Endothelial cell of umbilical vein (primary cell): ENCODE measurements around the gene SZT2. TPM values are rescaled to one million over a fixed set of nuclear protein-coding genes. Genes with fewer than 3 reads are reported as not detected.

Source experiments
- BruUV-seq: library from RNA; stranded (reverse); fragments of 400-500 nt; replicated peaks from 2 replicates; lab custom pipeline; 2021; lab: Mats Ljungman, UMichigan
- CTCF ChIA-PET: fragments of 300-600, 350-600 bp; sonication (Branson Sonifier 250); formaldehyde crosslinking; loops from one replicate; lab custom pipeline; 2021; ENCODE audit warnings: antibody characterized with exemption, inconsistent platforms; lab: Charles Lee
- POLR2A ChIA-PET: fragments of 300-600, 350-600 bp; sonication (Branson Sonifier 250); formaldehyde crosslinking; loops from one replicate; lab custom pipeline; 2021; ENCODE audit warnings: antibody characterized with exemption, inconsistent platforms; lab: Charles Lee
- DNase-seq: peaks from one replicate; pipeline ENCODE4 v3.0.0-alpha.2; 2011; ENCODE audit warnings: low read depth, low spot score
- FAIRE-seq: peaks from 2 replicates; lab custom pipeline; 2011; peaks lifted over from hg19 to GRCh38; lab: Jason Lieb, UNC
- H2AFZ ChIP-seq: 2 replicates; pipeline ENCODE4 v1.6.0; 2012; ENCODE audit warnings: low read depth, low read length, control low read depth, inconsistent platforms
- H3K27ac ChIP-seq: 2 replicates; pipeline ENCODE4 v1.5.1; 2011; ENCODE audit warnings: low read depth, mild to moderate bottlenecking, control low read depth, low read length, moderate library complexity; ENCODE audit not compliant: insufficient read depth
- H3K27me3 ChIP-seq, 2 experiments: 2 replicates each; pipeline versions ENCODE4 v1.6.0 to v1.6.1; 2011; ENCODE audit warnings: low read length in 2 of 2, mixed read lengths in 1 of 2; ENCODE audit not compliant: control insufficient read depth in 2 of 2, insufficient read depth in 2 of 2
- H3K36me3 ChIP-seq, 2 experiments: 2 replicates in 1 of 2; 3 replicates in 1 of 2; pipeline ENCODE4 v1.5.1; 2011; ENCODE audit warnings: low read length in 2 of 2, mild to moderate bottlenecking in 1 of 2, moderate library complexity in 1 of 2; ENCODE audit not compliant: control insufficient read depth in 2 of 2, insufficient read depth in 2 of 2; ENCODE audit errors: extremely low read depth in 1 of 2
- H3K4me1 ChIP-seq: 3 replicates; pipeline ENCODE4 v1.5.1; 2011; ENCODE audit warnings: mild to moderate bottlenecking, low read length; ENCODE audit not compliant: control insufficient read depth, insufficient read depth; ENCODE audit errors: extremely low read depth
- H3K4me2 ChIP-seq: 2 replicates; pipeline ENCODE4 v1.6.1; 2011; ENCODE audit warnings: low read length, control low read depth, mixed read lengths; ENCODE audit not compliant: insufficient read depth
- H3K4me3 ChIP-seq, 3 experiments: fragments of 200-600 bp in 1 of 3; sonication (generic), shearing (Covaris generic) in 1 of 3; replicated peaks in 1 of 3; 2 replicates each; pipeline ENCODE4 v1.5.1; 2011 to 2016; ENCODE audit warnings: control low read depth in 3 of 3, low read length in 3 of 3, mild to moderate bottlenecking in 2 of 3, inconsistent platforms in 1 of 3, low read depth in 1 of 3, moderate library complexity in 1 of 3; ENCODE audit not compliant: insufficient read depth in 1 of 3
- H3K79me2 ChIP-seq: 2 replicates; pipeline ENCODE4 v1.6.0; 2012; ENCODE audit warnings: low read length, inconsistent platforms; ENCODE audit not compliant: control insufficient read depth, insufficient read depth
- H3K9ac ChIP-seq: replicated peaks from 2 replicates; pipeline ENCODE3; 2011; ENCODE audit warnings: low read length, control low read depth; ENCODE audit not compliant: insufficient read depth; ENCODE audit errors: extremely low read depth
- H3K9me1 ChIP-seq: replicated peaks from 3 replicates; pipeline ENCODE4 v1.6.0; 2011; ENCODE audit warnings: mild to moderate bottlenecking, low read length; ENCODE audit not compliant: control insufficient read depth, insufficient read depth; ENCODE audit errors: extremely low read depth
- H3K9me3 ChIP-seq: replicated peaks from 2 replicates; pipeline ENCODE4 v1.5.1; 2012; ENCODE audit warnings: low read length, inconsistent platforms; ENCODE audit not compliant: control insufficient read depth, insufficient read depth
- H4K20me1 ChIP-seq: replicated peaks from 2 replicates; pipeline ENCODE3; 2011; ENCODE audit warnings: mild to moderate bottlenecking, low read length; ENCODE audit not compliant: control insufficient read depth, insufficient read depth; ENCODE audit errors: extremely low read depth
- CTCF ChIP-seq, 2 donors: IDR thresholded peaks; 1 replicate in 1 of 2; 2 replicates in 1 of 2; pipeline ENCODE4 v1.5.1; 2011; ENCODE audit warnings: low read length in 2 of 2, mild to moderate bottlenecking in 2 of 2, moderate library complexity in 2 of 2, control low read depth in 1 of 2, inconsistent platforms in 1 of 2, low read depth in 1 of 2; ENCODE audit not compliant: insufficient read depth in 1 of 2; ENCODE audit errors: extremely low read depth in 1 of 2
- EZH2 ChIP-seq: IDR thresholded peaks from 2 replicates; pipeline ENCODE4 v1.6.1; 2012; ENCODE audit warnings: borderline replicate concordance, low read depth, mild to moderate bottlenecking, moderate library complexity, low read length, inconsistent platforms; ENCODE audit not compliant: severe bottlenecking
- FOS ChIP-seq: IDR thresholded peaks from 2 replicates; pipeline ENCODE4 v1.6.1; 2011; ENCODE audit warnings: mild to moderate bottlenecking, low read length, moderate library complexity, borderline replicate concordance; ENCODE audit not compliant: insufficient read depth
- GATA2 ChIP-seq: IDR thresholded peaks from 2 replicates; pipeline ENCODE4 v1.7.0; 2011; ENCODE audit warnings: low read depth, mild to moderate bottlenecking, moderate library complexity, mixed read lengths, low read length; ENCODE audit not compliant: insufficient read length, insufficient read depth
- JUN ChIP-seq: IDR thresholded peaks from 2 replicates; pipeline ENCODE4 v1.6.1; 2011; ENCODE audit warnings: borderline replicate concordance, low read depth; ENCODE audit not compliant: insufficient read length, insufficient read depth
- MAX ChIP-seq: IDR thresholded peaks from 2 replicates; pipeline ENCODE4 v1.6.1; 2011; ENCODE audit not compliant: insufficient read depth, insufficient read length
- MYC ChIP-seq: IDR thresholded peaks from one replicate; pipeline ENCODE4 v1.6.1; 2011; ENCODE audit warnings: mild to moderate bottlenecking, low read depth, low read length
- POLR2A ChIP-seq: IDR thresholded peaks from 2 replicates; pipeline ENCODE4 v1.6.1; 2012; ENCODE audit warnings: low read depth, mild to moderate bottlenecking, control low read depth, low read length
- POLR2AphosphoS5 ChIP-seq: IDR thresholded peaks from 2 replicates; pipeline ENCODE4 v1.6.1; 2012; ENCODE audit warnings: low read depth, mild to moderate bottlenecking, control low read depth, low read length, moderate library complexity; ENCODE audit not compliant: insufficient read depth
- dilution Hi-C: fragments of 300-500 bp; cut with MboI; formaldehyde crosslinking; loops from one replicate; pipeline ENCODE4 v1.15.0; 2019; ENCODE audit warnings: low sequenced_read_pairs; ENCODE audit not compliant: extremely low pct_ligation_motif_present
- intact Hi-C: fragments of 100-400 bp; cut with micrococcal nuclease; formaldehyde crosslinking; loops from one replicate; pipeline ENCODE4 v1.10.0; 2022
- polyA plus RNA-seq, 4 experiments: library from polyadenylated mRNA; depleted of rRNA in 3 of 4; stranded (reverse) in 3 of 4; unstranded in 1 of 4; fragments of >200 nt; gene quantifications; 2 replicates each; pipeline versions ENCODE4 v1.2.1 to v1.2.3, GENCODE V29; 2011 to 2012; ENCODE audit warnings: missing spikeins in 1 of 4
- total RNA-seq: library from RNA; stranded (reverse); gene quantifications from 2 replicates; pipeline ENCODE4 v1.2.3, GENCODE V29; 2021

SZT2 gene
- total and polyA plus RNA-seq, 2 donors (not counting 3 experiments of a cell fraction or from before 2014, with no cell fraction given), result 11.4 to 49.9 TPM

- TF ChIP-seq POLR2A, result no peak
- TF ChIP-seq GATA2, result no peak
- no peak for TF ChIP-seq CTCF (IDR thresholded peaks at IDR 0.05; ENCODE audit: extremely low read depth in 1 of 2, insufficient read depth in 1 of 2, low read depth in 1 of 2, low read length in 2 of 2)
- no peak for TF ChIP-seq FOS
- TF ChIP-seq MAX, result no peak
- TF ChIP-seq POLR2AphosphoS5, result no peak
- no peak for TF ChIP-seq JUN
- no peak for TF ChIP-seq MYC
- TF ChIP-seq EZH2, result no peak
These were observed 89.7 kb downstream of the SZT2 start for GRCh38 chr1:43479414-43479813.

More at GRCh38 chr1:43479414-43479813, 89.7 kb downstream of the SZT2 start:
- no peak overlapping the region for H3K4me2 ChIP-seq
- H4K20me1 ChIP-seq, result no peaks in the 10 kb centered on the region
- POLR2A ChIA-PET, result no interaction called here
- FAIRE-seq, result no peak
- H3K4me3 ChIP-seq, result no peak overlapping the region
- H3K4me1 ChIP-seq, result peaks cover 31% of the 10 kb centered on the region
- no peaks in the 10 kb centered on the region for H3K27me3 ChIP-seq
- no TSS peak for BruUV-seq
- no peak overlapping the region for H3K9ac ChIP-seq
- H2AFZ ChIP-seq, result peak overlapping the region; percentile 18
- intact Hi-C loops (loop anchor here (5.0 kb wide), 1 partner anchor 37 kb away; no protein-coding TSS in a partner anchor), dilution Hi-C loops (no loop called here)
- no peaks in the 10 kb centered on the region for H3K79me2 ChIP-seq
- H3K36me3 ChIP-seq, result no peaks in the 10 kb centered on the region
- no peak for DNase-seq
- no peaks in the 10 kb centered on the region for H3K9me3 ChIP-seq
- no peak overlapping the region for H3K27ac ChIP-seq
- CTCF ChIA-PET, result interaction anchor here (1.4 kb wide), 1 partner anchor 11 kb away, joined by 4 read pairs; no protein-coding TSS in a partner anchor
- no peaks in the 10 kb centered on the region for H3K9me1 ChIP-seq
